Measurements from ENCODE around the gene DMD.

- TF ChIP-seq, protein P1, sequence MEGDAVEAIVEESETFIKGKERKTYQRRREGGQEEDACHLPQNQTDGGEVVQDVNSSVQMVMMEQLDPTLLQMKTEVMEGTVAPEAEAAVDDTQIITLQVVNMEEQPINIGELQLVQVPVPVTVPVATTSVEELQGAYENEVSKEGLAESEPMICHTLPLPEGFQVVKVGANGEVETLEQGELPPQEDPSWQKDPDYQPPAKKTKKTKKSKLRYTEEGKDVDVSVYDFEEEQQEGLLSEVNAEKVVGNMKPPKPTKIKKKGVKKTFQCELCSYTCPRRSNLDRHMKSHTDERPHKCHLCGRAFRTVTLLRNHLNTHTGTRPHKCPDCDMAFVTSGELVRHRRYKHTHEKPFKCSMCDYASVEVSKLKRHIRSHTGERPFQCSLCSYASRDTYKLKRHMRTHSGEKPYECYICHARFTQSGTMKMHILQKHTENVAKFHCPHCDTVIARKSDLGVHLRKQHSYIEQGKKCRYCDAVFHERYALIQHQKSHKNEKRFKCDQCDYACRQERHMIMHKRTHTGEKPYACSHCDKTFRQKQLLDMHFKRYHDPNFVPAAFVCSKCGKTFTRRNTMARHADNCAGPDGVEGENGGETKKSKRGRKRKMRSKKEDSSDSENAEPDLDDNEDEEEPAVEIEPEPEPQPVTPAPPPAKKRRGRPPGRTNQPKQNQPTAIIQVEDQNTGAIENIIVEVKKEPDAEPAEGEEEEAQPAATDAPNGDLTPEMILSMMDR (conservative IDR thresholded peaks at IDR 0.05) = no peak
- no peak for TF ChIP-seq ZFX (IDR thresholded peaks at IDR 0.05)
Observed at GRCh38 chrX:31521941-31522340, 1689.4 kb downstream of the DMD start.

All from C4-2B (cell line).